MCF 10A (cell line): Measurements from ENCODE around the gene RTN4RL1. TPM values are rescaled to one million over a fixed set of nuclear protein-coding genes. Genes with fewer than 3 reads are reported as not detected.

Experiments
- BruUV-seq: library from RNA; stranded (reverse); fragments of 400-500 nt; replicated peaks from 2 replicates; lab custom pipeline; 2021; lab: Mats Ljungman, UMichigan
- CTCF ChIA-PET: fragments of 300-600 bp; sonication (Branson Sonifier 250); formaldehyde crosslinking; extraction: SDS; loops from one replicate; lab custom pipeline; 2021; ENCODE audit warnings: antibody characterized with exemption, inconsistent platforms; lab: Yijun Ruan, JAX
- POLR2A ChIA-PET: fragments of 300-600, 350-650 bp; sonication (Branson Sonifier 250); formaldehyde crosslinking; extraction: SDS; loops from one replicate; lab custom pipeline; 2020; ENCODE audit warnings: antibody characterized with exemption, inconsistent platforms; lab: Yijun Ruan, JAX
- DNase-seq: peaks from one replicate; pipeline ENCODE4 v3.0.0-alpha.2; 2018; ENCODE audit not compliant: unreplicated experiment
- H3K27ac Mint-ChIP-seq: one replicate; pipeline ENCODE4 v1.8.0; 2022; ENCODE audit warnings: mild to moderate bottlenecking, low read depth, mixed read lengths; ENCODE audit not compliant: unreplicated experiment
- H3K27me3 Mint-ChIP-seq: one replicate; pipeline ENCODE4 v1.8.0; 2022; ENCODE audit warnings: mixed read lengths; ENCODE audit not compliant: insufficient read depth, unreplicated experiment
- H3K36me3 Mint-ChIP-seq: one replicate; pipeline ENCODE4 v1.8.0; 2022; ENCODE audit warnings: mild to moderate bottlenecking, moderate library complexity, mixed read lengths; ENCODE audit not compliant: insufficient read depth, unreplicated experiment
- H3K4me1 Mint-ChIP-seq: one replicate; pipeline ENCODE4 v1.8.0; 2022; ENCODE audit warnings: mixed read lengths; ENCODE audit not compliant: insufficient read depth, unreplicated experiment
- H3K4me3 Mint-ChIP-seq: one replicate; pipeline ENCODE4 v1.8.0; 2022; ENCODE audit warnings: mild to moderate bottlenecking, moderate library complexity, mixed read lengths; ENCODE audit not compliant: unreplicated experiment
- H3K9me3 Mint-ChIP-seq: one replicate; pipeline ENCODE4 v1.8.0; 2022; ENCODE audit warnings: mixed read lengths; ENCODE audit not compliant: unreplicated experiment
- CTCF ChIP-seq: fragments of 200-600 bp; IDR thresholded peaks from one replicate; pipeline ENCODE4 v1.8.0; 2022; ENCODE audit warnings: antibody characterized with exemption, mild to moderate bottlenecking; ENCODE audit not compliant: unreplicated experiment
- intact Hi-C: fragments of 100-400 bp; cut with micrococcal nuclease; formaldehyde crosslinking; loops from 2 replicates; pipeline ENCODE4 v1.14.1; 2022
- total RNA-seq: library from RNA; stranded (reverse); gene quantifications from 2 replicates; pipeline ENCODE4 v1.2.3, GENCODE V29; 2022

Gene RTN4RL1
- total RNA-seq, 1 experiment from 2014 or later = 2.9 TPM

- TF ChIP-seq CTCF = no peak
- no peak for DNase-seq
- Mint-ChIP-seq H3K4me3 (no peak overlapping the region), H3K27me3 (peaks cover 8% of the 10 kb centered on the region), H3K9me3 (no peaks in the 10 kb centered on the region), H3K4me1 (no peaks in the 10 kb centered on the region), H3K27ac (no peak overlapping the region), H3K36me3 (peaks cover 6% of the 10 kb centered on the region)
- POLR2A ChIA-PET = no interaction called here
- no TSS peak for BruUV-seq
- CTCF ChIA-PET = no interaction called here
- intact Hi-C loops = no loop called here
These were observed 104.2 kb downstream of the RTN4RL1 start for GRCh38 chr17:1920948-1921351.

- H3K4me3 Mint-ChIP-seq = no peak overlapping the region
- H3K27ac Mint-ChIP-seq = no peak overlapping the region
- TF ChIP-seq CTCF = no peak
- H3K4me1 Mint-ChIP-seq = no peaks in the 10 kb centered on the region
- ChIA-PET CTCF (interaction anchor here (0.8 to 1.2 kb wide), 3 partner anchors 10 to 135 kb away, joined by 3 to 5 read pairs (median 4); partner anchors contain the start of gene RTN4RL1), POLR2A (interaction anchor here (0.8 to 0.9 kb wide), 2 partner anchors 24 to 107 kb away, joined by 3 read pairs; no protein-coding TSS in a partner anchor)
- intact Hi-C loops = no loop called here
- peaks cover 6% of the 10 kb centered on the region for H3K36me3 Mint-ChIP-seq
- no TSS peak for BruUV-seq
- no peak for DNase-seq
- no peaks in the 10 kb centered on the region for H3K9me3 Mint-ChIP-seq
- H3K27me3 Mint-ChIP-seq = peaks cover 13% of the 10 kb centered on the region
These were observed 105.9 kb downstream of the RTN4RL1 start for GRCh38 chr17:1919201-1919600.

- H3K36me3 Mint-ChIP-seq = peaks cover 6% of the 10 kb centered on the region
- CTCF ChIA-PET = interaction anchor here (0.8 to 1.2 kb wide), 3 partner anchors 10 to 136 kb away, joined by 3 to 5 read pairs (median 4); partner anchors contain the start of gene RTN4RL1
- DNase-seq = no peak
- H3K4me3 Mint-ChIP-seq = no peak overlapping the region
- no peaks in the 10 kb centered on the region for H3K9me3 Mint-ChIP-seq
- H3K27ac Mint-ChIP-seq = no peak overlapping the region
- no peak for TF ChIP-seq CTCF
- intact Hi-C loops = no loop called here
- no TSS peak for BruUV-seq
- POLR2A ChIA-PET = interaction anchor here (0.8 to 0.9 kb wide), 2 partner anchors 23 to 107 kb away, joined by 3 read pairs; no protein-coding TSS in a partner anchor
- peaks cover 13% of the 10 kb centered on the region for H3K27me3 Mint-ChIP-seq
- no peaks in the 10 kb centered on the region for H3K4me1 Mint-ChIP-seq
These were observed 106.6 kb downstream of the RTN4RL1 start for GRCh38 chr17:1918346-1919162.

GRCh38 chr17:1916963-1917715 lies 108.0 kb downstream of the RTN4RL1 start:
- Mint-ChIP-seq H3K27ac (no peak overlapping the region), H3K4me3 (no peak overlapping the region), H3K27me3 (peaks cover 19% of the 10 kb centered on the region), H3K4me1 (no peaks in the 10 kb centered on the region), H3K9me3 (no peaks in the 10 kb centered on the region), H3K36me3 (peaks cover 6% of the 10 kb centered on the region)
- no TSS peak for BruUV-seq
- POLR2A ChIA-PET = no interaction called here
- TF ChIP-seq CTCF = no peak
- no peak for DNase-seq
- intact Hi-C loops = no loop called here
- CTCF ChIA-PET = interaction anchor here (0.8 to 1.1 kb wide), 2 partner anchors 35 to 57 kb away, joined by 4 to 6 read pairs; no protein-coding TSS in a partner anchor
